Body of pancreas (tissue), 4 donors: Measurements from ENCODE around the gene OR6M1.

Experiments used
- POLR2A ChIP-seq, 3 donors: fragments of 450-650 bp; IDR thresholded peaks; one replicate each; pipeline ENCODE4 v1.6.1; 2016; ENCODE audit warnings: antibody characterized with exemption in 3 of 3, mild to moderate bottlenecking in 2 of 3
- TF ChIP-seq, protein P1 (sequence below), 7 experiments: fragments of 450-650 bp in 4 of 7; fragments of 200-600 bp in 3 of 7; sonication (generic) in 3 of 7; IDR thresholded peaks; one replicate each; pipeline ENCODE4 v1.5.1; 2016 to 2019; ENCODE audit warnings: antibody characterized with exemption in 7 of 7

DNA sequence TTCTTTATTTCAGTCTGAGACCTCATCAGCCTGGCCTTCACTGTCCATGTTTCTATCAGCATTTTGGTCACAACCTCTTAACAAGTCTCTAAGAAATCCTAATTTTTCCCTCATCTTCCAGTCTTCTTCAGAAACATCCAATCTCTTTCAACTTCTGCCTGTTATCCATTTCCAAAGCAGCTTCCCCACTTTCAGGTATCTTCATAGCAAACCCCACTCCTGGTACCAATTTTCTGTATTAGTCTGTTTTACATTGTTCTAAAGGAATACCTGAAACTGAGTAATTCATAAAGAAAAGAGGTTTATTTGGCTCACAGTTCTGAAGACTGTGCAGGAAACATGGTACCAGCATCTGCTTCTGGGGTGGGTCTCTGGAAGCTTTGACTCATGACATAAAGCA, 43.7 kb downstream of the OR6M1 start:
- TF ChIP-seq, protein P1, sequence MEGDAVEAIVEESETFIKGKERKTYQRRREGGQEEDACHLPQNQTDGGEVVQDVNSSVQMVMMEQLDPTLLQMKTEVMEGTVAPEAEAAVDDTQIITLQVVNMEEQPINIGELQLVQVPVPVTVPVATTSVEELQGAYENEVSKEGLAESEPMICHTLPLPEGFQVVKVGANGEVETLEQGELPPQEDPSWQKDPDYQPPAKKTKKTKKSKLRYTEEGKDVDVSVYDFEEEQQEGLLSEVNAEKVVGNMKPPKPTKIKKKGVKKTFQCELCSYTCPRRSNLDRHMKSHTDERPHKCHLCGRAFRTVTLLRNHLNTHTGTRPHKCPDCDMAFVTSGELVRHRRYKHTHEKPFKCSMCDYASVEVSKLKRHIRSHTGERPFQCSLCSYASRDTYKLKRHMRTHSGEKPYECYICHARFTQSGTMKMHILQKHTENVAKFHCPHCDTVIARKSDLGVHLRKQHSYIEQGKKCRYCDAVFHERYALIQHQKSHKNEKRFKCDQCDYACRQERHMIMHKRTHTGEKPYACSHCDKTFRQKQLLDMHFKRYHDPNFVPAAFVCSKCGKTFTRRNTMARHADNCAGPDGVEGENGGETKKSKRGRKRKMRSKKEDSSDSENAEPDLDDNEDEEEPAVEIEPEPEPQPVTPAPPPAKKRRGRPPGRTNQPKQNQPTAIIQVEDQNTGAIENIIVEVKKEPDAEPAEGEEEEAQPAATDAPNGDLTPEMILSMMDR (IDR thresholded peaks at IDR 0.05): no peak
- TF ChIP-seq POLR2A (IDR thresholded peaks at IDR 0.05): no peak
